Measurements from ENCODE around the gene TECTA. TPM values are rescaled to one million over a fixed set of nuclear protein-coding genes. Genes with fewer than 3 reads are reported as not detected.

Gene TECTA
- total RNA-seq, 1 experiment from 2014 or later = 0.15 TPM

DNA sequence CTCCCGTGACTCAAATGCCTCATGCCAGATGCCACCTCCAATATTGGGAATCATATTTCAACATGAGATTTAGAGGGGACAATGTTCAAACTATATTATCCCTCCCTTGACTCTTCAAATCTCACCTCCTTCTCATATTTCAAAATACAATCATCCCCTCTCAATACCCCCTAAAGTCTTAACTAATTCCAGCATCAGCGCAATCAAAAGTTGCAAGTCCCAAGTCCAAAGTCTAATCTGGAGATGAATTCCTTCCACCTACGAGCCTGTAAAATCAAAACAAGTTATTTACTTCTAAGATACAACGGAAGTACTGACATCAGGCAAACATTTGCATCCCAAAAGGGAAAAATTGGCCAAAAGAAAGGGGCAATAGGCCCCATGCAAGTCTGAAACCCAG lies 124.3 kb downstream of the TECTA start:
- BruUV-seq (replicated peaks) = no TSS peak
- DNase-seq (ENCODE audit: low read depth, low spot score) = no peak

GRCh38 chr11:121226415-121227263 lies 125.6 kb downstream of the TECTA start:
- ChIA-PET POLR2A (no interaction called here), CTCF (no interaction called here)
- intact Hi-C loops (cut with micrococcal nuclease; ENCODE audit: unreplicated experiment) (loop anchor here (10.0 kb wide), 1 partner anchor 962 kb away; no protein-coding TSS in a partner anchor), in situ Hi-C loops (cut with HindIII; ENCODE audit: low pct_unique_long_range_greater_than_20kb, low sequenced_read_pairs) (no loop called here)
- H3K27me3 ChIP-seq (ENCODE audit: control insufficient read depth, insufficient read depth, low read length) = peaks cover 33% of the 10 kb centered on the region
- TF ChIP-seq SIN3A (IDR thresholded peaks at IDR 0.05; ENCODE audit: borderline replicate concordance, insufficient read depth, low read depth, low read length) (no peak), POLR2AphosphoS5 (IDR thresholded peaks at IDR 0.05; ENCODE audit: low read depth, low read length) (no peak), REST (IDR thresholded peaks at IDR 0.05; ENCODE audit: insufficient read depth in 1 of 2, low read depth in 2 of 2, low read length in 1 of 2) (no peak), TCF7L2 (IDR thresholded peaks at IDR 0.05; ENCODE audit: low read depth, low read length) (no peak), CTCF (IDR thresholded peaks at IDR 0.05) (no peak)
- no peaks in the 10 kb centered on the region for H3K4me1 ChIP-seq (ENCODE audit: control insufficient read depth, insufficient read depth, low read length)
- BruUV-seq (replicated peaks) = no TSS peak
- H3K36me3 ChIP-seq (ENCODE audit: control insufficient read depth, insufficient read depth, low read length) = no peaks in the 10 kb centered on the region
- ATAC-seq (peak; percentile 66), DNase-seq (ENCODE audit: low read depth, low spot score) (no peak)
- no peak overlapping the region for H3K4me3 ChIP-seq (ENCODE audit: low read depth in 2 of 2, low read length in 2 of 2)
- no peaks in the 10 kb centered on the region for H3K9me3 ChIP-seq (ENCODE audit: control insufficient read depth, insufficient read depth, low read depth, low read length)
- no peak overlapping the region for H3K27ac ChIP-seq (ENCODE audit: low read length)

More for the DNA sequence above, 124.3 kb downstream of the TECTA start:
- Histone ChIP-seq H3K27me3 (ENCODE audit: control insufficient read depth, insufficient read depth, low read length) (peaks cover 28% of the 10 kb centered on the region), H3K9me3 (ENCODE audit: control insufficient read depth, insufficient read depth, low read depth, low read length) (no peaks in the 10 kb centered on the region), H3K27ac (ENCODE audit: low read length) (no peak overlapping the region), H3K4me1 (ENCODE audit: control insufficient read depth, insufficient read depth, low read length) (no peaks in the 10 kb centered on the region), H3K36me3 (ENCODE audit: control insufficient read depth, insufficient read depth, low read length) (no peaks in the 10 kb centered on the region), H3K4me3 (ENCODE audit: low read depth in 2 of 2, low read length in 2 of 2) (no peak overlapping the region)
- no peak for ATAC-seq
- no peak for TF ChIP-seq POLR2AphosphoS5 (IDR thresholded peaks at IDR 0.05; ENCODE audit: low read depth, low read length)
- no peak for TF ChIP-seq TCF7L2 (IDR thresholded peaks at IDR 0.05; ENCODE audit: low read depth, low read length)
- no peak for TF ChIP-seq REST (IDR thresholded peaks at IDR 0.05; ENCODE audit: insufficient read depth in 1 of 2, low read depth in 2 of 2, low read length in 1 of 2)
- TF ChIP-seq SIN3A (IDR thresholded peaks at IDR 0.05; ENCODE audit: borderline replicate concordance, insufficient read depth, low read depth, low read length) = no peak
- TF ChIP-seq CTCF (IDR thresholded peaks at IDR 0.05) = no peak
- ChIA-PET POLR2A (no interaction called here), CTCF (no interaction called here)
- intact Hi-C loops (cut with micrococcal nuclease; ENCODE audit: unreplicated experiment) (loop anchor here (10.0 kb wide), 1 partner anchor 961 kb away; no protein-coding TSS in a partner anchor), in situ Hi-C loops (cut with HindIII; ENCODE audit: low pct_unique_long_range_greater_than_20kb, low sequenced_read_pairs) (no loop called here)
